Thyroid gland (tissue), 4 donors: ENCODE results near the gene SND1.

Source experiments
- CTCF ChIP-seq, 6 experiments: fragments of 200-600 bp in 3 of 6; fragments of 450-650 bp in 3 of 6; sonication (generic) in 3 of 6; IDR thresholded peaks; one replicate each; pipeline ENCODE4 v1.5.1; 2016 to 2019; ENCODE audit warnings: antibody characterized with exemption in 6 of 6, mild to moderate bottlenecking in 2 of 6, inconsistent platforms in 1 of 6, moderate library complexity in 1 of 6
- POLR2A ChIP-seq, 2 donors: fragments of 450-650 bp; IDR thresholded peaks; one replicate each; pipeline ENCODE4 v1.6.1; 2017; ENCODE audit warnings: antibody characterized with exemption in 2 of 2, mild to moderate bottlenecking in 2 of 2, moderate library complexity in 1 of 2

- TF ChIP-seq POLR2A (IDR thresholded peaks at IDR 0.05) (no peak), CTCF (IDR thresholded peaks at IDR 0.05) (no peak)
These were observed 326.4 kb downstream of the SND1 start for GRCh38 chr7:127978421-127978820.
